ENCODE results near the gene CPPED1. TPM values are rescaled to one million over a fixed set of nuclear protein-coding genes. Genes with fewer than 3 reads are reported as not detected.
"Not testable (repeated sequence)": the region's sequence is repeated elsewhere in the genome, so short reads cannot be mapped to it uniquely, and the experiment has no call there.

Gene CPPED1
- total RNA-seq, 2 donors from 2014 or later = 8.4 to 14.7 TPM

GRCh38 chr16:12766853-12767252, 36.8 kb downstream of the CPPED1 start:
- 90 to 92% methylated on average over 4 to 5 of the region's 5 CpGs for WGBS, 2 experiments (ENCODE audit: insufficient coverage in 1 of 2, insufficient read length in 1 of 2)
- Mint-ChIP-seq H3K4me1 (no peaks in the 10 kb centered on the region), H3K27me3 (ENCODE audit: insufficient read depth) (no peaks in the 10 kb centered on the region), H3K27ac (no peak overlapping the region), H3K4me3 (no peak overlapping the region), H3K36me3 (ENCODE audit: low read depth) (no peaks in the 10 kb centered on the region), H3K9me3 (no peaks in the 10 kb centered on the region)
- Histone ChIP-seq H3K9ac (ENCODE audit: extremely low read depth, low read length, poor library complexity, severe bottlenecking) (no peak overlapping the region), H3K36me3 (ENCODE audit: control insufficient read depth, insufficient read depth, low read length) (no peaks in the 10 kb centered on the region), H3K4me3 (ENCODE audit: low read length) (no peak overlapping the region), H3K27me3 (ENCODE audit: control insufficient read depth, insufficient read depth, low read length, poor library complexity, severe bottlenecking) (no peaks in the 10 kb centered on the region), H3K27ac (ENCODE audit: low read depth, low read length) (no peak overlapping the region), H3K4me1 (ENCODE audit: control insufficient read depth, insufficient read depth, low read length) (no peaks in the 10 kb centered on the region), H3K9me3 (ENCODE audit: control insufficient read depth, low read length) (no peaks in the 10 kb centered on the region)
- DNase-seq = no peak
- TF ChIP-seq CTCF (conservative IDR thresholded peaks at IDR 0.05) = no peak

DNA sequence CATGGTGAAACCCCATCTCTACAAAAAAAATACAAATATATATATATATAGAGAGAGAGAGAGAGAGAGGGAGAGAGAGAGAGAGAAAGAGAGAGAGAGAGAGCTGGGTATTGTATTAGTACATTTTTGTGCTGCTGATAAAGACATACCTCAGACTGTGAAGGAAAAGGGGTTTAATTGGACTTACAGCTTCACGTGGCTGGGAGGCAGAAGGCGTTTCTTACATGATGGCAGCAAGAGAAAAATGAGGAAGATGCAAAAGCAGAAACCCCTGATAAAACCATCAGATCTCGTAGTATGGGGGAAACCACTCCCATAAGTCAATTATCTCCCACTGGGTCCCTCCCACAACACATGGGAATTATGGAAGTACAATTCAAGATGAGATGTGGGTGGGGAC, 37.5 kb downstream of the CPPED1 start:
- H3K4me3 Mint-ChIP-seq; H3K4me1 Mint-ChIP-seq; DNase-seq; H3K9me3 ChIP-seq (ENCODE audit: control insufficient read depth, low read length); H3K36me3 Mint-ChIP-seq (ENCODE audit: low read depth); H3K27ac Mint-ChIP-seq; H3K9me3 Mint-ChIP-seq; H3K4me3 ChIP-seq (ENCODE audit: low read length); H3K4me1 ChIP-seq (ENCODE audit: control insufficient read depth, insufficient read depth, low read length); H3K27me3 ChIP-seq (ENCODE audit: control insufficient read depth, insufficient read depth, low read length, poor library complexity, severe bottlenecking); H3K9ac ChIP-seq (ENCODE audit: extremely low read depth, low read length, poor library complexity, severe bottlenecking); H3K27me3 Mint-ChIP-seq (ENCODE audit: insufficient read depth); H3K27ac ChIP-seq (ENCODE audit: low read depth, low read length); H3K36me3 ChIP-seq (ENCODE audit: control insufficient read depth, insufficient read depth, low read length): not testable (repeated sequence)
- WGBS, 2 experiments (ENCODE audit: insufficient coverage in 1 of 2, insufficient read length in 1 of 2) = 80 to 98% methylated on average over 1 to 3 of the region's 3 CpGs

- Histone ChIP-seq H3K9me3 (ENCODE audit: control insufficient read depth, low read length) (no peaks in the 10 kb centered on the region), H3K4me1 (ENCODE audit: control insufficient read depth, insufficient read depth, low read length) (no peaks in the 10 kb centered on the region), H3K36me3 (ENCODE audit: control insufficient read depth, insufficient read depth, low read length) (no peaks in the 10 kb centered on the region), H3K9ac (ENCODE audit: extremely low read depth, low read length, poor library complexity, severe bottlenecking) (no peak overlapping the region), H3K27ac (ENCODE audit: low read depth, low read length) (no peak overlapping the region), H3K4me3 (ENCODE audit: low read length) (no peak overlapping the region), H3K27me3 (ENCODE audit: control insufficient read depth, insufficient read depth, low read length, poor library complexity, severe bottlenecking) (no peaks in the 10 kb centered on the region)
- Mint-ChIP-seq H3K4me1 (no peaks in the 10 kb centered on the region), H3K36me3 (ENCODE audit: low read depth) (no peaks in the 10 kb centered on the region), H3K27me3 (ENCODE audit: insufficient read depth) (no peaks in the 10 kb centered on the region), H3K4me3 (no peak overlapping the region), H3K27ac (no peak overlapping the region), H3K9me3 (no peaks in the 10 kb centered on the region)
- DNase-seq = no peak
- WGBS, 2 experiments (ENCODE audit: insufficient coverage in 1 of 2, insufficient read length in 1 of 2) = 97% methylated on average over 3 to 6 of the region's 6 CpGs
- TF ChIP-seq CTCF (conservative IDR thresholded peaks at IDR 0.05) = no peak
These were observed 38.7 kb downstream of the CPPED1 start for GRCh38 chr16:12764813-12765488.

- Histone ChIP-seq H3K36me3 (ENCODE audit: control insufficient read depth, insufficient read depth, low read length) (no peaks in the 10 kb centered on the region), H3K27me3 (ENCODE audit: control insufficient read depth, insufficient read depth, low read length, poor library complexity, severe bottlenecking) (no peaks in the 10 kb centered on the region), H3K9ac (ENCODE audit: extremely low read depth, low read length, poor library complexity, severe bottlenecking) (no peak overlapping the region), H3K4me3 (ENCODE audit: low read length) (no peak overlapping the region), H3K9me3 (ENCODE audit: control insufficient read depth, low read length) (no peaks in the 10 kb centered on the region), H3K4me1 (ENCODE audit: control insufficient read depth, insufficient read depth, low read length) (peaks cover 3% of the 10 kb centered on the region), H3K27ac (ENCODE audit: low read depth, low read length) (no peak overlapping the region)
- H3K27me3 Mint-ChIP-seq (ENCODE audit: insufficient read depth) = no peaks in the 10 kb centered on the region
- no peaks in the 10 kb centered on the region for H3K9me3 Mint-ChIP-seq
- TF ChIP-seq CTCF (conservative IDR thresholded peaks at IDR 0.05) = no peak
- no peak overlapping the region for H3K27ac Mint-ChIP-seq
- no peak for DNase-seq
- H3K36me3 Mint-ChIP-seq (ENCODE audit: low read depth) = no peaks in the 10 kb centered on the region
- 91 to 94% methylated on average over 3 of the region's 3 CpGs for WGBS, 2 experiments (ENCODE audit: insufficient coverage in 1 of 2, insufficient read length in 1 of 2)
- no peak overlapping the region for H3K4me3 Mint-ChIP-seq
- peaks cover 7% of the 10 kb centered on the region for H3K4me1 Mint-ChIP-seq
These were observed 40.2 kb downstream of the CPPED1 start for GRCh38 chr16:12763517-12763916.

All from endodermal cell (in vitro differentiated cells).